Left renal cortex interstitium (tissue), 4 donors: Measurements from ENCODE around the gene OCA2. TPM values are rescaled to one million over a fixed set of nuclear protein-coding genes. Genes with fewer than 3 reads are reported as not detected.
"Not testable (repeated sequence)": the region's sequence is repeated elsewhere in the genome, so short reads cannot be mapped to it uniquely, and the experiment has no call there.

Source experiments
- DNase-seq, 4 donors: peaks; one replicate each; pipeline ENCODE4 v3.0.0-alpha.2; 2013; ENCODE audit warnings: low read depth in 4 of 4, low spot score in 2 of 4, missing footprints in 1 of 4
- polyA plus RNA-seq, 4 donors: library from polyadenylated mRNA; unstranded; fragments of 120-200 nt; gene quantifications; one replicate each; pipeline ENCODE4 v1.2.1, GENCODE V29; 2013; ENCODE audit not compliant: insufficient read length in 4 of 4

OCA2 gene
- polyA plus RNA-seq, 4 donors, result 8.0 to 9.2 (median 8.9) TPM

GRCh38 chr15:27796405-27797320 is 302.5 kb downstream of the OCA2 start:
- DNase-seq, result no peak

- DNase-seq, result no peak
Observed at GRCh38 chr15:27792756-27793264, 306.3 kb downstream of the OCA2 start.

GRCh38 chr15:27790270-27790669 is 308.8 kb downstream of the OCA2 start:
- no peak for DNase-seq

GRCh38 chr15:27787931-27788330 is 311.2 kb downstream of the OCA2 start:
- no peak for DNase-seq

- DNase-seq, result no peak
Observed at GRCh38 chr15:27784107-27784506, 315.0 kb downstream of the OCA2 start.

- no peak for DNase-seq
Observed at GRCh38 chr15:27783678-27784077, 315.4 kb downstream of the OCA2 start.

GRCh38 chr15:27782125-27782524 is 317.0 kb downstream of the OCA2 start:
- DNase-seq, result no peak

- DNase-seq, result no peak
Observed at GRCh38 chr15:27776501-27776900, 322.6 kb downstream of the OCA2 start.

- DNase-seq, result no peak
Observed at GRCh38 chr15:27774638-27775037, 324.5 kb downstream of the OCA2 start.

- no peak for DNase-seq
Observed at GRCh38 chr15:27774191-27774590, 324.9 kb downstream of the OCA2 start.

GRCh38 chr15:27771892-27772291 is 327.2 kb downstream of the OCA2 start:
- DNase-seq, result no peak

- no peak for DNase-seq
Observed at GRCh38 chr15:27770769-27771554, 328.2 kb downstream of the OCA2 start.

GRCh38 chr15:27770086-27770607 is 329.0 kb downstream of the OCA2 start:
- DNase-seq, result no peak

GRCh38 chr15:27769652-27770051 is 329.5 kb downstream of the OCA2 start:
- DNase-seq, result no peak

GRCh38 chr15:27768732-27769475 is 330.2 kb downstream of the OCA2 start:
- DNase-seq, result no peak

- no peak for DNase-seq
Observed at GRCh38 chr15:27767918-27768640, 331.0 kb downstream of the OCA2 start.

- not testable (repeated sequence) for DNase-seq
Observed at GRCh38 chr15:27767430-27767829, 331.7 kb downstream of the OCA2 start.

GRCh38 chr15:27764339-27764738 is 334.8 kb downstream of the OCA2 start:
- DNase-seq, result no peak

- DNase-seq, result no peak
Observed at GRCh38 chr15:27763514-27763913, 335.6 kb downstream of the OCA2 start.

- DNase-seq, result no peak
Observed at GRCh38 chr15:27762471-27762870, 336.6 kb downstream of the OCA2 start.
